Keratinocyte (primary cell): ENCODE results near the gene ANO7.

Experiments
- CTCF ChIP-seq, 3 experiments: IDR thresholded peaks in 1 of 3; conservative IDR thresholded peaks in 1 of 3; optimal IDR thresholded peaks in 1 of 3; 2 replicates in 2 of 3; 3 replicates in 1 of 3; pipeline versions ENCODE3 to v1.5.1; 2011; ENCODE audit warnings: low read length in 3 of 3, mild to moderate bottlenecking in 3 of 3, moderate library complexity in 2 of 3, control low read depth in 1 of 3, inconsistent platforms in 1 of 3; ENCODE audit not compliant: insufficient read depth in 2 of 3; ENCODE audit errors: extremely low read depth in 1 of 3
- EZH2 ChIP-seq: IDR thresholded peaks from one replicate; pipeline ENCODE4 v1.6.1; 2012; ENCODE audit warnings: inconsistent platforms, mild to moderate bottlenecking, low read length, moderate library complexity

- TF ChIP-seq CTCF (optimal IDR thresholded peaks at IDR 0.05 in 1 of 3, IDR thresholded peaks at IDR 0.05 in 1 of 3, conservative IDR thresholded peaks at IDR 0.05 in 1 of 3; ENCODE audit: extremely low read depth in 1 of 3, insufficient read depth in 2 of 3, low read length in 3 of 3) (no peak), EZH2 (no peak)
Measured at GRCh38 chr2:241258505-241259280, 70.2 kb downstream of the ANO7 start.
